ENCODE data around the gene CACHD1.

- TF ChIP-seq POLR2A (IDR thresholded peaks at IDR 0.05), result no peak
- TF ChIP-seq, protein P1, sequence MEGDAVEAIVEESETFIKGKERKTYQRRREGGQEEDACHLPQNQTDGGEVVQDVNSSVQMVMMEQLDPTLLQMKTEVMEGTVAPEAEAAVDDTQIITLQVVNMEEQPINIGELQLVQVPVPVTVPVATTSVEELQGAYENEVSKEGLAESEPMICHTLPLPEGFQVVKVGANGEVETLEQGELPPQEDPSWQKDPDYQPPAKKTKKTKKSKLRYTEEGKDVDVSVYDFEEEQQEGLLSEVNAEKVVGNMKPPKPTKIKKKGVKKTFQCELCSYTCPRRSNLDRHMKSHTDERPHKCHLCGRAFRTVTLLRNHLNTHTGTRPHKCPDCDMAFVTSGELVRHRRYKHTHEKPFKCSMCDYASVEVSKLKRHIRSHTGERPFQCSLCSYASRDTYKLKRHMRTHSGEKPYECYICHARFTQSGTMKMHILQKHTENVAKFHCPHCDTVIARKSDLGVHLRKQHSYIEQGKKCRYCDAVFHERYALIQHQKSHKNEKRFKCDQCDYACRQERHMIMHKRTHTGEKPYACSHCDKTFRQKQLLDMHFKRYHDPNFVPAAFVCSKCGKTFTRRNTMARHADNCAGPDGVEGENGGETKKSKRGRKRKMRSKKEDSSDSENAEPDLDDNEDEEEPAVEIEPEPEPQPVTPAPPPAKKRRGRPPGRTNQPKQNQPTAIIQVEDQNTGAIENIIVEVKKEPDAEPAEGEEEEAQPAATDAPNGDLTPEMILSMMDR (IDR thresholded peaks at IDR 0.05), result no peak
Measured at GRCh38 chr1:64511044-64511443, 41.1 kb downstream of the CACHD1 start.
